ENCODE results near the gene CPNE9.

CPNE9 gene

DNA sequence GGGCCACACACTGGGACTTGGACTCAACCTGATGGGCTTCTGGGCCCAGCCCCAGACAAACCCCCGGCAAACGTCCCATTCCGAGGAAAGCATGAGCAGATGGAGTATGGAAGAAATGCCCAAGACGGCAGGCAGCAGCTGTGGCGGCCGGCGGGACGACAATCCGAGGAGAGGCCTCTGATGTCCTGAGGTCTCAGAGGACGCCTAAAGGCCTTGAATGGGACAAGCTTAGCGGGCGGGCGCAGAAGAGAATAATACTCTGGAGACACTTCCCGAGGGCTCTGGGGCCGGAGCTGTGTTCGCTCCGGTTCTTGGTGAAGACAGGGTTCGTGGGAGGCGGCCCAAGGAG lies 45.6 kb downstream of the CPNE9 start:
- H3F3A ChIP-seq (ENCODE audit: insufficient read depth, low read length), result 0 out of 2 replicates have a peak, but pooled peaks cover 3% of the 10 kb centered on the region
- H3K4me3 ChIP-seq (ENCODE audit: low read depth, low read length, poor library complexity, severe bottlenecking), result peak overlapping the region; percentile 98
- H2AFZ ChIP-seq (ENCODE audit: low read length), result no peak overlapping the region
- H3K27me3 ChIP-seq (ENCODE audit: insufficient read depth, low read length), result no peaks in the 10 kb centered on the region
- no peaks in the 10 kb centered on the region for H3K9me2 ChIP-seq (ENCODE audit: low read depth, low read length)
- peak overlapping the region; percentile 86 for H3K27ac ChIP-seq (ENCODE audit: low read depth, low read length, poor library complexity, severe bottlenecking)
- H3K9ac ChIP-seq (ENCODE audit: low read length), result peak overlapping the region; percentile 75
- H3K79me2 ChIP-seq (ENCODE audit: insufficient read depth, low read length), result peaks cover 4% of the 10 kb centered on the region; the same call in 1 of the 2 replicates
- H4K20me1 ChIP-seq (ENCODE audit: insufficient read depth, low read length), result no peaks in the 10 kb centered on the region
- H3K9me3 ChIP-seq (ENCODE audit: low read length), result no peaks in the 10 kb centered on the region
- peak overlapping the region; percentile 99 for H3K4me2 ChIP-seq (ENCODE audit: low read length)
- peaks cover 63% of the 10 kb centered on the region for H3K36me3 ChIP-seq (ENCODE audit: insufficient read depth, low read length)
- H3K4me1 ChIP-seq (ENCODE audit: insufficient read depth, low read length, severe bottlenecking), result peaks cover 31% of the 10 kb centered on the region
- TF ChIP-seq EZH2 (IDR thresholded peaks at IDR 0.05; ENCODE audit: borderline replicate concordance, low read length), result no peak
- TF ChIP-seq, protein P1, sequence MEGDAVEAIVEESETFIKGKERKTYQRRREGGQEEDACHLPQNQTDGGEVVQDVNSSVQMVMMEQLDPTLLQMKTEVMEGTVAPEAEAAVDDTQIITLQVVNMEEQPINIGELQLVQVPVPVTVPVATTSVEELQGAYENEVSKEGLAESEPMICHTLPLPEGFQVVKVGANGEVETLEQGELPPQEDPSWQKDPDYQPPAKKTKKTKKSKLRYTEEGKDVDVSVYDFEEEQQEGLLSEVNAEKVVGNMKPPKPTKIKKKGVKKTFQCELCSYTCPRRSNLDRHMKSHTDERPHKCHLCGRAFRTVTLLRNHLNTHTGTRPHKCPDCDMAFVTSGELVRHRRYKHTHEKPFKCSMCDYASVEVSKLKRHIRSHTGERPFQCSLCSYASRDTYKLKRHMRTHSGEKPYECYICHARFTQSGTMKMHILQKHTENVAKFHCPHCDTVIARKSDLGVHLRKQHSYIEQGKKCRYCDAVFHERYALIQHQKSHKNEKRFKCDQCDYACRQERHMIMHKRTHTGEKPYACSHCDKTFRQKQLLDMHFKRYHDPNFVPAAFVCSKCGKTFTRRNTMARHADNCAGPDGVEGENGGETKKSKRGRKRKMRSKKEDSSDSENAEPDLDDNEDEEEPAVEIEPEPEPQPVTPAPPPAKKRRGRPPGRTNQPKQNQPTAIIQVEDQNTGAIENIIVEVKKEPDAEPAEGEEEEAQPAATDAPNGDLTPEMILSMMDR (IDR thresholded peaks at IDR 0.05; ENCODE audit: low read length), result no peak

DNA sequence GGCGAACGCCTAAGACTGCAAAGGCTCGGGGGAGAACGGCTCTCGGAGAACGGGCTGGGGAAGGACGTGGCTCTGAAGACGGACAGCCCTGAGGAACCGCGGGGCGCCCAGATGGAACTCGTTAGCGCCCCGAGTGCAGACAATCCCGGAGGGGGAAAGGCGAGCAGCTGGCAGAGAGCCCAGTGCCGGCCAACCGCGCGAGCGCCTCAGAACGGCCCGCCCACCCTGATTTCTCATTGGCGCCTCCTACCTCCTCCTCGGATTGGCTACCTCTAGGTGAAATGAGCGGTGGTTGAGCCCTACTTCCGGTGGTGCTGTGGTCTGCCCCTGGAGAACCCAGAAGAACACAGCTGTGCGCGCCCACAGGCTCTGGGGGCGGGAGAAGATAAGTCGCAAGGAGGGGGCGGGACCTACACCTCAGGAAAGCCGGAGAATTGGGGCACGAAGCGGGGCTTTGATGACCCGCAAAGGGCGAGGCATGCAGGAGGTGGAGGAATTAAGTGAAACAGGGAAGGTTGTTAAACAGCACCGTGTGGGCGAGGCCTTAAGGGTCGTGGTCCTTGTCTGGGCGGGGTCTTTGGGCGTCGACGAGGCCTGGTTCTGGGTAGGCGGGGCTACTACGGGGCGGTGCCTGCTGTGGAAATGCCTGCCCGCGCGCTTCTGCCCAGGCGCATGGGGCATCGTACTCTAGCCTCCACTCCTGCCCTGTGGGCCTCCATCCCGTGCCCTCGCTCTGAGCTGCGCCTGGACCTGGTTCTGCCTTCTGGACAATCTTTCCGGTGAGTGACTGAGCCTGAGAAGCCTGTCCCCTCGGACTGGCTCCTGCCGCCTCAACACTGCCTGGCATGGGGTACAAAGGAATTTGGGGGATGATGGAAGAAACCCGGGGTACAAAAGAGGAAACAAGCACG lies 46.3 kb downstream of the CPNE9 start, which contains the start of gene OGG1:
Gene OGG1, plus strand, starts transcription at position 308 of the 911 bp plus-strand sequence. Its CDS starts 335 bp downstream, at position 643.
- 0 out of 2 replicates have a peak, but pooled peaks cover 3% of the 10 kb centered on the region for H3F3A ChIP-seq (ENCODE audit: insufficient read depth, low read length)
- H3K9me2 ChIP-seq (ENCODE audit: low read depth, low read length), result no peaks in the 10 kb centered on the region
- H3K4me2 ChIP-seq (ENCODE audit: low read length), result peak within 1 kb of the TSS; percentile 99
- H3K27me3 ChIP-seq (ENCODE audit: insufficient read depth, low read length), result no peaks in the 10 kb centered on the region
- peaks cover 4% of the 10 kb centered on the region; the same call in 1 of the 2 replicates for H3K79me2 ChIP-seq (ENCODE audit: insufficient read depth, low read length)
- no peaks in the 10 kb centered on the region for H4K20me1 ChIP-seq (ENCODE audit: insufficient read depth, low read length)
- peaks cover 31% of the 10 kb centered on the region for H3K4me1 ChIP-seq (ENCODE audit: insufficient read depth, low read length, severe bottlenecking)
- H3K36me3 ChIP-seq (ENCODE audit: insufficient read depth, low read length), result peaks cover 63% of the 10 kb centered on the region
- peak within 1 kb of the TSS; percentile 86 for H3K27ac ChIP-seq (ENCODE audit: low read depth, low read length, poor library complexity, severe bottlenecking)
- TF ChIP-seq, protein P1 (IDR thresholded peaks at IDR 0.05; ENCODE audit: low read length), result no peak
- no peak for TF ChIP-seq EZH2 (IDR thresholded peaks at IDR 0.05; ENCODE audit: borderline replicate concordance, low read length)
- H3K4me3 ChIP-seq (ENCODE audit: low read depth, low read length, poor library complexity, severe bottlenecking), result peak within 1 kb of the TSS; percentile 98
- no peaks in the 10 kb centered on the region for H3K9me3 ChIP-seq (ENCODE audit: low read length)
- H2AFZ ChIP-seq (ENCODE audit: low read length), result peak within 1 kb of the TSS; percentile 77
- H3K9ac ChIP-seq (ENCODE audit: low read length), result peak within 1 kb of the TSS; percentile 96

DNA sequence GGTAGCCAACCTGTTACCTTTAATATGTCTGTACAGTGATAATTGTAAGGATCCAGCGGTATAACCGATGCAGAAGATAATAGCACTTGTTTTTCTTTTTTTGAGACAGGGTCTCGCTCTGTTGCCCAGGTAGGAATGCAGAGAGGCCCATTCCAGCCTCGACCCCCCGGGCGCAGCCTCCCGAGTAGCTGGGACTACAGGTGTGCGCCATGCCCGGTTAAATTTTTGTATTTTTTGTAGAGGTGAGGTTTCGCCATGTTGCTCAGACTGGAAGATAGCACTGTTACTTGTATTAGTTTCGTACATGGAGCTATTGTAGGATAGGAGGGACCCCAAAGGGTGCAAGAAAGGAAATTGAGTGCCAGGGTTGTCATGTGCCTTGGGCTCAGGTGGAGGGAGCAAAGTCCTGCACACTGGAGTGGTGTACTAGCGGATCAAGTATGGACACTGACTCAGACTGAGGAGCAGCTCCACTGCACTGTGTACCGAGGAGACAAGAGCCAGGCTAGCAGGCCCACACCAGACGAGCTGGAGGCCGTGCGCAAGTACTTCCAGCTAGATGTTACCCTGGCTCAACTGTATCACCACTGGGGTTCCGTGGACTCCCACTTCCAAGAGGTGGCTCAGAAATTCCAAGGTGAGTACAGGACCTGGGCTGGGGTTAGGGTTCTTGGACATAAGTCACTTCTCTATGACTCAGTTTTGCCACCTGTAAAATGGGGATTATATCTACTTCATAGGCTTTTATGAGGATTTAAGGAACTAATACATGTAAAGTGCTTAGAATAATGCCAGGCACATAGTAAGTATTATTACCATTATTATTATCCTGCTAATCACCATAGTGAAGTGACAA lies 47.2 kb downstream of the CPNE9 start:
- H4K20me1 ChIP-seq (ENCODE audit: insufficient read depth, low read length), result no peaks in the 10 kb centered on the region

More for the DNA sequence above, 47.2 kb downstream of the CPNE9 start:
- Histone ChIP-seq H3K27ac (ENCODE audit: low read depth, low read length, poor library complexity, severe bottlenecking) (peak overlapping the region; percentile 86), H3F3A (ENCODE audit: insufficient read depth, low read length) (0 out of 2 replicates have a peak, but pooled peaks cover 3% of the 10 kb centered on the region), H3K79me2 (ENCODE audit: insufficient read depth, low read length) (peaks cover 4% of the 10 kb centered on the region; the same call in 1 of the 2 replicates), H3K4me3 (ENCODE audit: low read depth, low read length, poor library complexity, severe bottlenecking) (peak overlapping the region; percentile 98), H2AFZ (ENCODE audit: low read length) (peak overlapping the region; percentile 77), H3K9me2 (ENCODE audit: low read depth, low read length) (no peaks in the 10 kb centered on the region), H3K4me2 (ENCODE audit: low read length) (peak overlapping the region; percentile 99), H3K27me3 (ENCODE audit: insufficient read depth, low read length) (no peaks in the 10 kb centered on the region), H3K4me1 (ENCODE audit: insufficient read depth, low read length, severe bottlenecking) (peaks cover 31% of the 10 kb centered on the region), H3K9ac (ENCODE audit: low read length) (peak overlapping the region; percentile 96), H3K9me3 (ENCODE audit: low read length) (no peaks in the 10 kb centered on the region), H3K36me3 (ENCODE audit: insufficient read depth, low read length) (peaks cover 62% of the 10 kb centered on the region)
- TF ChIP-seq EZH2 (IDR thresholded peaks at IDR 0.05; ENCODE audit: borderline replicate concordance, low read length), result no peak
- TF ChIP-seq, protein P1 (IDR thresholded peaks at IDR 0.05; ENCODE audit: low read length), result no peak
